HG02623 (cell line): Measurements from ENCODE around the gene DYNLRB1.

Source experiments
- ATAC-seq: cut with Tn5 transposase; IDR thresholded peaks from one replicate; pipeline ENCODE4 v1.9.1; 2021; ENCODE audit warnings: moderate library complexity; ENCODE audit not compliant: unreplicated experiment

The DYNLRB1 gene

GRCh38 chr20:34577061-34577460 is 60.8 kb downstream of the DYNLRB1 start:
- no peak for ATAC-seq

GRCh38 chr20:34578025-34578424 is 61.8 kb downstream of the DYNLRB1 start:
- no peak for ATAC-seq

GRCh38 chr20:34578521-34578920 is 62.3 kb downstream of the DYNLRB1 start:
- no peak for ATAC-seq

DNA sequence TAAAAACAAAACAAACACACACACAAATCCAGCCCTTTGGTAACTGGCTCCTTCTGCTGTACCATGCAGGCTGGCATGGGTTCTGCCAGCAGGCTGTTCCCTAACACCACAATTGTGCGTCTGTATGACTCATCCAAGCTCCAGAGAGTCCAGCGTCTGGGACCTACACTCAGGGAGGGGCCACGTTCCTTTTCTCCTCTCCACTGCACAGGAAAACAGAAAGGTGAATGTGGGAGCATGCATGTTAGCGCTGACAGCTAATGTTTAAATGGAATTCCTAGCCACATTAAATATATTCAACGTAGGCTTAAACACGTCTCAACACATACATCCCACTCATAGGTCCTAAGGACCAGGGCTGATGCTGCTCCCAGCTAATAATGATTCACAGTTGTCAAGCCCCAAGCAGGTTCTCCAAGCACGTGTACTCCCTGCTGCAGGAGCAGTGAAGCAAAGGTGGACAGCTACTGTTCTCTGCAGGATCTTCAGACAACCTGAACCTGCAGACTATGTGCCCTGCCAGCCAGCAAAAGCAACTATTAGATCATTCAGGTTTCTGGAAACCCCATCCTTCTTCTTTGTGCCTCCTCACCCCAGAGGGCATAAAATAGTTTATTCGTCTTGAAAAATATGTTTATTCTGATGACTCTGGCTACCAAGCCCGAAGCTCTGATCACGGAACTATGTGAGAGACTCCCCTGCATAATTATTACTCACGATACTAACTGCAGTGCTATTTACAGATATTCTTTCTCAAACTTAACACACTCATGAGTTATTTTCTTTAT is 63.2 kb downstream of the DYNLRB1 start:
- no peak for ATAC-seq

DNA sequence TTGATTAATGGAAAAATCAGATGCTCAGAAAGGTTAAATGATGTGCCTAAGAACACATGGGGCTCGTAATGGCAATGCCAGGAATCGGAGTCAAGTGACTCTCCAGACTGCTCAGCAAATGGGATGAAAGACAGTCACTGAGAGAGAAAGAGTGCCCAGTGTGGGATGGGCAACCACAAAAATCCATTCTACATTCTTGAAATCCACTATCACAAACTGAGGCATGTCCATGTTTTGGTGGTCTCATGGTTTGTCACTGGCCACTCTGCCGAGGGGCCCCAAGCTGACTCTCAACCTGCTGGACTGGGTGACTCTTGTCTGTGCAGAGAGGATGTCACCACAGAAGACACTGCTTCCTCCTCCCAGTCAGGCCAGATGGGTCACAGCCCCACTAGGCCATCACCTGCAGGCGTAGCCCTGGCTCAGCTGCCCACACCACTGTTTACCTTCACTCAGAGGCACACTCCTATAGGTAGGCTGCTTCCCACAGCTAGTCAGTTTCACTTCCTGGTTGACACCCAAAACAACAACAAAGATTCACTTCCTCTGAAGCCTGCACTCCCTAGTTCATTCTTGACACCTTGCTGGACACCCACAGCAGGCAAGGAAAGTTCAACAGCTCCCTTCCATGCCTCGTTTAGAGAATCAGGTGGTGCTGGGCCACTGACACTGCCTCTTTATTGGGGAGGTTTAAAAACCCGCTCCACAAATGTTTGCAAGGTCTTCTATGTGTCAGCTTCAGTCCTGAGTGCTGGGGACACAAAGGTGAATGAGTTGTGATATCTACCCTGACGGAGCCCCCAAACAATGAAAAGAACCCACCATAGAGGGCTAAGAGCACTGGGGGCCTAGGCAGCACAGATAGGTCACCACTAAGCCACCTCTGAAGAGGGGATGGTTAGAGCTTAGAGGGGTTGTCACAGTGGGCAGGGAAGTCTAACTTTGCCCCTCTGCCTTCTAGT is 64.0 kb downstream of the DYNLRB1 start:
- ATAC-seq = peak; percentile 65

- no peak for ATAC-seq
Measured at GRCh38 chr20:34581341-34582184, 65.3 kb downstream of the DYNLRB1 start.

DNA sequence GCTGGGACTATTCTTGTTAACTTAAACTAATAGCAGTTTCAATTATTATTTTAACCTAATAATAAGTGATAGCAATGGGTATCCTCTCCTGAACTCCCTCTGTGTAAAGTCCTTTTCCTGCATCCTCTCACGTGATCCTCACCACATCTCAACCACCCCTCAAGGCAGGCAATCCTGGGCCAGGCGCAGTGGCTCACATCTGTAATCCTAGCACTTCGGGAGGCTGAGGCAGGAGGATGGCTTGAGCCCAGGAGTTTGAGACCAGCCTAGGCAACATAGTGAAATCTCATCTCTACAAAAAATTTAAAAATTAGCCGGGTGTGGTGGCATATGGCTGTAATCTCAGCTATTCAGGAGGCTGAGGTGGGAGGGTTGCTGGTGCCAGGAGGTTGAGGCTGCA is 66.0 kb downstream of the DYNLRB1 start:
- no peak for ATAC-seq

- ATAC-seq = no peak
Measured at GRCh38 chr20:34582911-34583310, 66.7 kb downstream of the DYNLRB1 start.

DNA sequence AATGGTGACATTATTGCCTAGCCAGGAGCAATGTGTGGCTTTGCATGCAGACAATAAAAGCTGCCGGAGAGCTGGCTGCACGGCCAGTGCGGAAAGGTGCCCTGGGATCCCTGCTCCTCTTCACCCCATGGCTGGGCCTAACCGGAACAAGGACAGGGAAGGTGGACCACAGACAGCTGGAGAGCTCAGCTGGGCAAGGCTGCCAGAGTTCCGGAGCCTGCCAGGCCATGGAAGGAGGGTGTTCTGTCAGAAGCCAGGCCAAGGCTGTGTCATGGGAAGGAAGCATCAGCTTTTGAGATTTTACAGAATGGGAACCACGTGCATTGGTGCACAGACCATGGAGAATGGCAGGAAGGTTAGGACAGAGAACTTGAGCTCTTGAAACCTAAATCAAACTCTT is 67.3 kb downstream of the DYNLRB1 start:
- ATAC-seq = no peak

DNA sequence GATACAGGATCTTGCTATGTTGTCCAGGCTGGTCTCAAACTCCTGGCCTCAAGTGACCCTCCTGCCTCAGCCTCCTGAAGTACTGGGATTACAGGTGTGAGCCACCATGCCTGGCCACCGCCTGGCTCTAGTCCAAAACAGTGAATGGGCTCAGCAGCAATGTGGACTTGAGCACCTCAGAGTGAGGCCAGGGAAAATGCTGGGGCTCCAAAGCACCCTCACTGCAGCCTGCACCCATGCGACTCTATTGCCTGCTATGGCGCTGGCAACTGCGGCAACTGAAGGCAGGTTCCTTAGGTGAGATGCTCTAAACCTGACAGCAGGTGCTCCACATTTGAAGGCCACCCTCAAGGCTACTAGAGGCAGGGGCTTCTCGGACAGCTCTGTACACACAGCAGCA is 68.8 kb downstream of the DYNLRB1 start:
- no peak for ATAC-seq

GRCh38 chr20:34586488-34587163 is 70.4 kb downstream of the DYNLRB1 start:
- no peak for ATAC-seq
